ENCODE measurements around the gene OGG1.

DNA sequence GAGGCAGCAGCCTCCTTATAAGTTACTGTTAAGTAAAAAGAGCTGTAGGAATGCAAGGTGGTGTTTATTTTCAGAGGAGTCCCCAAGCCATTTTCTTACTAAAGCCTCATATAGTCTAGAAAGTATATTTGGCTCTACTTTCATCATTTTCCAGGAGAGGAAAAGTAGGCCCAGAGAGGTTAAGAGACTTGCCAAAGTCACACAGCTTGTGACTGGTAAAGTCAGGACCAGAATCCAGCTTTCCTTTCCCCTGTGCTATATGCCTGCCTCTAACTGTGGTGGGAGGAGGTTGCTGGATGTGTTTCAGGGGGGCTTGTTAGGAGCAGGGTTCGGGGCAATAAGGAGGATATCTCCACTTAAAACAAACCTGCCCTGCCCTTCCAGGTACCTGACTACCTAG, 7.2 kb upstream of the OGG1 start:
- TF ChIP-seq, protein P1, sequence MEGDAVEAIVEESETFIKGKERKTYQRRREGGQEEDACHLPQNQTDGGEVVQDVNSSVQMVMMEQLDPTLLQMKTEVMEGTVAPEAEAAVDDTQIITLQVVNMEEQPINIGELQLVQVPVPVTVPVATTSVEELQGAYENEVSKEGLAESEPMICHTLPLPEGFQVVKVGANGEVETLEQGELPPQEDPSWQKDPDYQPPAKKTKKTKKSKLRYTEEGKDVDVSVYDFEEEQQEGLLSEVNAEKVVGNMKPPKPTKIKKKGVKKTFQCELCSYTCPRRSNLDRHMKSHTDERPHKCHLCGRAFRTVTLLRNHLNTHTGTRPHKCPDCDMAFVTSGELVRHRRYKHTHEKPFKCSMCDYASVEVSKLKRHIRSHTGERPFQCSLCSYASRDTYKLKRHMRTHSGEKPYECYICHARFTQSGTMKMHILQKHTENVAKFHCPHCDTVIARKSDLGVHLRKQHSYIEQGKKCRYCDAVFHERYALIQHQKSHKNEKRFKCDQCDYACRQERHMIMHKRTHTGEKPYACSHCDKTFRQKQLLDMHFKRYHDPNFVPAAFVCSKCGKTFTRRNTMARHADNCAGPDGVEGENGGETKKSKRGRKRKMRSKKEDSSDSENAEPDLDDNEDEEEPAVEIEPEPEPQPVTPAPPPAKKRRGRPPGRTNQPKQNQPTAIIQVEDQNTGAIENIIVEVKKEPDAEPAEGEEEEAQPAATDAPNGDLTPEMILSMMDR (IDR thresholded peaks at IDR 0.05; ENCODE audit: insufficient read depth, low read depth, low read length) = no peak
- no peak for TF ChIP-seq EZH2 (IDR thresholded peaks at IDR 0.05; ENCODE audit: insufficient read depth, low read length)

Data from astrocyte (in vitro differentiated cells and primary cell).